ENCODE measurements around the gene SAMD3.

DNA sequence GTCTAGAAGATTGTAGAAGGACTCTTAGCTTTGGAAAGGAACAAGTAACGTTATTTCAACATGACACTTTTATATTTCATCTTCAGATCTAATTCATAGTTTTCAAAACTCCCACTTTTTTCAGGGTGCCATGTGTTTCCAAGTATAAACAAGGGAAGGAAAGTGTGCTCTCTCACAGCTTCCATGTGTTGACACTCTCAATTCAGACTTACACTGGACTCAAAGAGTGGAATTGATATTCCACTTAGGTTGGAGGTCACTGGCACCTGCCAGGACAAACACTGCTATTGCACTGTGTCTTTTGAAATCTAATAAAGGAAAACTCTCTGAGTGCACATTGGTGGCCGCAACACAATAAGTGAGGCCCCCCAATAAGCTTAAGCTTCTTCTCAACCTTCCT is 22.5 kb upstream of the SAMD3 start:
- TF ChIP-seq, protein P1, sequence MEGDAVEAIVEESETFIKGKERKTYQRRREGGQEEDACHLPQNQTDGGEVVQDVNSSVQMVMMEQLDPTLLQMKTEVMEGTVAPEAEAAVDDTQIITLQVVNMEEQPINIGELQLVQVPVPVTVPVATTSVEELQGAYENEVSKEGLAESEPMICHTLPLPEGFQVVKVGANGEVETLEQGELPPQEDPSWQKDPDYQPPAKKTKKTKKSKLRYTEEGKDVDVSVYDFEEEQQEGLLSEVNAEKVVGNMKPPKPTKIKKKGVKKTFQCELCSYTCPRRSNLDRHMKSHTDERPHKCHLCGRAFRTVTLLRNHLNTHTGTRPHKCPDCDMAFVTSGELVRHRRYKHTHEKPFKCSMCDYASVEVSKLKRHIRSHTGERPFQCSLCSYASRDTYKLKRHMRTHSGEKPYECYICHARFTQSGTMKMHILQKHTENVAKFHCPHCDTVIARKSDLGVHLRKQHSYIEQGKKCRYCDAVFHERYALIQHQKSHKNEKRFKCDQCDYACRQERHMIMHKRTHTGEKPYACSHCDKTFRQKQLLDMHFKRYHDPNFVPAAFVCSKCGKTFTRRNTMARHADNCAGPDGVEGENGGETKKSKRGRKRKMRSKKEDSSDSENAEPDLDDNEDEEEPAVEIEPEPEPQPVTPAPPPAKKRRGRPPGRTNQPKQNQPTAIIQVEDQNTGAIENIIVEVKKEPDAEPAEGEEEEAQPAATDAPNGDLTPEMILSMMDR (IDR thresholded peaks at IDR 0.05; ENCODE audit: low read depth, low read length, poor library complexity, severe bottlenecking): no peak
- no peak for TF ChIP-seq EZH2phosphoT487 (IDR thresholded peaks at IDR 0.05; ENCODE audit: borderline replicate concordance, low read length)
